NCI-H748 treated with DMSO at 0.1 percent for 48 hours (cell line): ENCODE measurements around the gene TSEN15.
A peak's percentile ranks its signal among the peaks of the same experiment; 100 is the strongest.
"Not testable (repeated sequence)": the region's sequence is repeated elsewhere in the genome, so short reads cannot be mapped to it uniquely, and the experiment has no call there.

Source experiments
- DNase-seq: peaks from one replicate; lab custom pipeline; 2025; lab: John Stamatoyannopoulos, UW

Gene TSEN15

GRCh38 chr1:184031409-184032107 lies 20.0 kb upstream of the TSEN15 start:
- DNase-seq = no peak

DNA sequence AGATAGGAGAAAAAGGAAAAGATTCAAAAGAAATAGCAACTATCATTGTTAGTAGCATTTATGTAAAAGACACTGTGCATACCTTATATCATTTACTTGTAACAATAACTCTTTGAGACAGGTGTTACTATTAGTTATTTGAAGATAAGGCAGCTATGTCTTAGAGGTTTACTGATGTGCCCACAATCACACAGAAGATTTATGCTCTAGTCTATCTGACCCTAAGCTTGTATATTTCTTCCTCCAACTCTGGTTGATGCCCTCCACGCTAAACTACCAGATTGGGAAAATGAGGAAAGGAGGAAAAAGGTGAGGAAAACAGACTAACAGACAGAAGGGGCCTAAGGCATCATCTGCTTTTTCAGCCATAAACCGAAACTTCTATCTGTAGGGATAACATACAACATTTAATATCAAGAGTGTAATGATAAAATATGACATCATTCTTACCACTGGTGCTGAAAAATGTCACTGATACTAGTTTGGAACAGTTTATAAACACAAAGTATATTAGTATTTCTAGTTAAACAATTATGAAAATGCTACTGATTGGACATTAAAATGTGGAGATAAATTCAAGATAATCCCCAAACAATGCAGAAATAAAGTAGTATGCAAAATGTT lies 19.1 kb upstream of the TSEN15 start:
- DNase-seq = no peak

GRCh38 chr1:184032930-184033418 lies 18.6 kb upstream of the TSEN15 start:
- DNase-seq = no peak

DNA sequence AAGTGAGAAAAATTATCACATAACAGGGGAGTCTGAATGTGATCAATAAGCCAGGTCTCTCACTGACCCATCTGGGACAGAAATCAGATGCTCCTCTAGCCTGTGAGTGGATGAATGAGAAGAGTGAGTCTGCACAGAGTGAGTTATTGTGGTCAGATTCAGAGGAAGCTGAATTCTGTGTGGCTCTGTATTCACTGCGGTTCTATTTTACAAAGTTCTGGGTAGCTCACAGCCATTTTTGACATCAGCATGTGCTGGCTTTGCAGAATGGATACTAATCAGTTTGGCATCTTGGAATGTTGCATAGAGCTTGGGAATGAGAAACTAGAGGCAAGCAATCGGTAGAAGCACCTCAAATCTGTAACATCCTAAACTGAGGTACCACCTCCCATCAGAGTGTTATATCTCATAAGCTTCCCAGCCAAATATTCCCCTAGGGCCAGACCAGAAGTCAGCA lies 17.8 kb upstream of the TSEN15 start:
- no peak for DNase-seq

- no peak for DNase-seq
Measured at GRCh38 chr1:184034761-184035379, 16.7 kb upstream of the TSEN15 start.

DNA sequence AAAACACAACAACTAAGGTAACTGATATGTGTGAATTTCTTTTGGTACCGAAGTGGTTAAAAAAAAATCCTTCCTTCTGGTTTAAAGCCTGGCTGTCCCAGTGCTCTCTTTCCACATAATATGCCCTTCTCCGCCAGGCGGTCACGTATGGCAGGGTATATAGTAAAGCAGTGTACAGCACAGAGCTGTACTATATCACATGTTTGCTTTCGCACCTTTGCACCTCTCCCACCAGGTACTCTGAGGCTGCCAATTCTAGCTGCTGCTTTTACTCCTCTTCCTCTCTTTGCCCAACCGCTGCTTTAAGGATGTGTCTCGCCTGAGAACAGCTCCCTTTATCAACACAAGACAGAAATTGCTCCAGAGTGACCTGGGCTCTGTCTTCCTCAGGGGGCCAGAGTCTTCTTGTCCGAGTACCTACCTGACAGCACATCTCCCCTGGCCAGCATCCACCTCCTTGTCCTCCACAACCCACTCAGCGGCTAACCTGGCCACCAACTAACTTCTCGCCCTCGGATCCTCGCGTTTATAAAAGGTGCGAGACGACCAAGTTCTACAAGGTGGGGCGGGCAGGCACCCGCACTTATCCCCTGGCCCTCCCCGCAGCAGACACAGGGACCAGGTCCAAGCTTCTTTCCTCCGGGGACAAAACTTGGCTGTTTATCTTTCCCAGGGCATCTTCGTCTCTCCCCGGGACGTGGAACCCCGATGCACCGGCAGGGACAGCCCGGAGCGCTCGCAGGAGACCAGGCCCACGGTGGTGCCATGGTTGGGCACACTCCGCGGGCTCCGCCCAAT lies 15.6 kb upstream of the TSEN15 start:
- no peak for DNase-seq

DNA sequence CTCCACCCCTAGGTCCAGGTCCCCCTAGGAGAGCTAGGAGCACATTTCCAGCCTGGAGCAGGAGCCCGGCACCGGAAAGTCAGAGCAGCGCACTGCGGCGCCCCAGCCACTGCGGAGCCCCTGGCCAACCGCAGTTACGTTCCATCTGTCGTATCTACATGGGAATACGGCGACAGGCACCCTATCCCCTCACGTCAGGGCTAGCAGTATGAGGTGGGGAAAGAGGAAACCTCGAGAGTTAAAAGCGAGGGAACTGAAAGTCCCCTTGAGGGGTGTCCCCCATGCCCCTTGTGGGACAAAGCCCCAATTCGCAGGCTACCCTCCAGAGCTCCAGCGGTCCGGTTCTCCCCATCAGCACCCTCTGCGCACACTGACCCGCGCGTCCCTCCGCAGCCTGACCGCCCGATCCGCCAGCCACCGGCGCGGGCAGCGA lies 15.0 kb upstream of the TSEN15 start:
- DNase-seq = peak; percentile 3

DNA sequence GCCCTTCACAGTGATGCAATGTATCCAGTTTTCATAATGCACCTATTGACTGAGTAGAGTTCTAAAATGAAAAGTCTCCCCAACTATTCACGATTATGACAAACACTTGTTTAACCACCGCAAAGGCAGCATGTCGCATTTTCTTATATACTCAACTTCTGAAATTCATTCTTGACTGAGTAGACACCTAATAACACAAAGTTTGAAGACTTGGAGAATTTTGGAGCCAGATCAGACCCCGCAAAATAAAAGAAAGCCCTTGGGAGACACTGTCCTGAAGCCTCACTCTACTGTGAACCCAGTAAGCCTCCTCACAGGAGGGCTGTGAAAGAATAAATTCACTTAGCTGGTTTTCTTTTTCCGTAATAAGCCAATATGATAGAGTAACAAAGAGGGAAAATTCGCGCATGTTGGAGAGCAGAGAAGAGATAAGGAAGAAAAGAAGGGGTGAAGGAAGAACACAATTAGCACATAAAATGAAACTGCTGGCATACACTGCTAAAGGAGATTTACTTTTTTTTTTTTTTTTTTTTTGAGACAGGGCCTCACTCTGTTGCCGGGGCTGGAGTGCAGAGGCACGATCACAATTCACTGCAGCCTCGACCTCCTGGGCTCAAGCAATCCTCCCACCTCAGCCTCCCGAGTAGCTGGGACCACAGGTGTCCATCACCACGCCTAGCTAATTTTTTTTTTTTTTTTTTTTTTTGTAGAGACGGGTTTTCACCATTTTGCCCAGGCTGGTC lies 13.5 kb upstream of the TSEN15 start:
- no peak for DNase-seq

DNA sequence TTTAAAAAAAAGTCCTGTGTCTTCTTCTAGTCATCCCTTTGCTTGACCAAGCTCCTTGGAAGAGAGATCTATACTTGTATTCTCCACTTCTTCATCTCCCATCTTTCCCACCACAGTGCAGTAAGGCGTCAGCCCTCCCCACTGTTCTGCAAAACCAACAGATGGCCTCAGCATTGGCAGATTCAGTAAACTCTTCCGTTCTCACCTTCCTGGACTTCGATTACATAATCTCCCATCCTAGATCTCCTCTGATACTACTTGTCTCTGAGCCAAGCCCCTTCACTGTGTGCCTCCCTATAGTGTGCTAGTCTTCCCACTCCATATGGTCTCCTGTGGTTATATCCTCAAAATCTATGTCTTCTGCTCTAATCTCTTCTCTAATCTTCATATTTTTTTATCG lies 12.4 kb upstream of the TSEN15 start:
- DNase-seq = no peak

GRCh38 chr1:184041731-184042130 lies 9.8 kb upstream of the TSEN15 start:
- no peak for DNase-seq

DNA sequence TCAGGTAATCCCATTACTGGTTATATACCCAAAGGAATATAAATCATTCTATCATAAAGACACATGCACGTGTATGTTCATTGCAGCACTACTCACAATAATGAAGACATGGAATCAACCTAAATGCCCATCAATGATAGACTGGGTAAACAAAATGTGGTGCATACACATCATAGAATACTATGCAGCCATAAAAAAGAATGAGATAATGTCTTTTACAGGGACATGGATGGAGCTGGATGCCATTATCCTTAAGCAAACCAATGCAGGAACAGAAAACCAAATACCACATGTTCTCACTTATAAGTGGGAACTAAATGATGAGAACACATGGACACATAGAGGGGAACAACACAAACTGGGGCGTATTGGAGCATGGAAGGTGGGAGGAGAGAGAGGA lies 8.2 kb upstream of the TSEN15 start:
- not testable (repeated sequence) for DNase-seq

GRCh38 chr1:184044603-184045376 lies 6.7 kb upstream of the TSEN15 start:
- no peak for DNase-seq

DNA sequence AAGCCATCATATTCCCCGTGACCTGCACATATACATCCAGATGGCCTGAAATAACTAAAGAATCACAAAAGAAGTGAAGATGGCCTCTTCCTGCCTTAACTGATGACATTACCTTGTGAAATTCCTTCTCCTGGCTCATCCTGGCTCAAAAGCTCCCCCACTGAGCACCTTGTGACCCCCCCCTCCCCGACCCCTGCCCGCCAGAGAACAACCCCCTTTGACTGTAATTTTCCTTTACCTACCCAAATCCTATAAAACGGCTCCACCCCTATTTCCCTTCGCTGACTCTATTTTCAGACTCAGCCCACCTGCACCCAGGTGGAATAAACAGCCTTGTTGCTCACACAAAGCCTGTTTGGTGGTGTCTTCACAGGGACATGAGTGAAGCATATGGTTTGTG lies 4.0 kb upstream of the TSEN15 start:
- DNase-seq = not testable (repeated sequence)

DNA sequence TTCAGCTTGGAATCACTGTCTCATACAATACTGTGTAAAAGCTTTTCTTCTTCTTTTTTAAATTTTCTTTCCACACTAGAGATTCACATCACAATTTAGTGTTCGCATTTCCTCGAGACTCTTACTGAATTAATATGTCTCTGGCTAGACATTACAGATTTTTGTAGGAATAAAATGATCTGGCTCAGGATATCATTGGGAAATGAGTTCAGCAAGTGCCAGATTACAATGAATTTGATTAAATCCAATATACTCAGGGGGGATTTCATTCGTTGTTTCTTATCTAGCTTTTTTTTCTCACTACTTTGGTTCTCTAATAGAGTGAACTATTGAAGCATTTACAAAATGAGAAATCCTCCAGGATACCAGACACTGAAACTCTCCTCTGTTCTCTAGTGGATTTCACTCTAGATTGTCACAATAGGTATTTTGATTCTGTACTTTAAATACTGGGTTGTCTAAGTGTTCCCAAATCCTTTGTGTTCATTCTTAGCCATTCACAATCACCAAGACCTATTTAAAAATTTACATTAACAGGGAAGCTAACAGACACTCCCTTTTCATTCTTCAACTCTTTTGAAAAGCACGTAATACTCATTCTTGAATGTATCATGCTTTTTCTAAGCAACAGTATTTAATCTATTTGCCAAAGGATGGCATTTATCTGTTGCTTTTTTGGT lies 2.8 kb upstream of the TSEN15 start:
- no peak for DNase-seq

- no peak for DNase-seq
Measured at GRCh38 chr1:184049291-184049690, 2.2 kb upstream of the TSEN15 start.

DNA sequence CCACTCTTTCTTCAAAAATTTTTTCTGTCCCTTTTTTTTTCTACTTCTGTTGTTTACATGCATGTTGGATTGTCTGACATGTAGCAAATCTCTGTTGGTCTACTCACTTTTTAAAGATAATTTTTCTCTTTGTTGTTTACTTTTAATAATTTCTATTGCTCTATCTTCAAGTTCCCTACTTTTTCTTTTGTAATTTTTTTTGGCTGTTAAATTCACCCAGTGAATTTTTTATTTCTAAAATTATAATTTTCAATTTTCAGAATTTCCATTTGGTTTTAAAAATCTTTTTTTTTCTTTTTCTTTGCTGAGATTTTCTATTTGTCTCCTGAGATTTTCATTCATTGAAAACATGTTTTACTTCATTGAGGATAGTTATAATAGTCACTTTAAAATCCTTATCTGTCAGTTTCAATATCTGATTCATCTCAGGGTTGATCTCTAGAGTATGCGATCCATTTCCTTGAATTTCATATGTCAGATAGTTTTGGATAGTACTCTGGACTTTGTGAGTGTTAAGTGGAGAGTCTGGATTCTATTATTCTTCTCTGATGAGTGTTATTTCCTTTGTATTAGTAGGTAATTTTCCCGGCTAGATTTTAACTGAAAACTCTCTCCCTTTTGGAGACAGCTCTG lies 1.6 kb upstream of the TSEN15 start:
- DNase-seq = no peak

DNA sequence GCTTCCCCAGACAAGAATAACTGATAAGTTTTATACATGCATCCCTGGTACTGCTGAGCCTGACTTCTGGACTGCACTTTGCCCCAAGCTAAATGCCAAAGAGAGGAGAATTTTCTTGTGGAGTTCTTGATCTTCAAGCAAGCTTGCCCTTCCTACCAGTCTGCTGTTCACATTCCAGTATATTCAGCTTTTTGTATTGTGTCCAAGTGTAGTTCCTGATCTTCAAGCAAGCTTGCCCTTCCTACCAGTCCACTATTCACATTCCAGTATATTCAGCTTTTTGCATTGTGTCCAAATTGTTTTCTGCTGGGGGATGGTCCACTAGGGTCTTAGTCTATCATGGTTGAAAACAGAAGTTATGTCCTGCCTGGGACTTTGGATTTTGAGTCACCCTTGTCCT lies 894 bp upstream of the TSEN15 start:
- no peak for DNase-seq

- DNase-seq = peak; percentile 8
Measured at GRCh38 chr1:184051138-184051484, 419 bp upstream of the TSEN15 start.

GRCh38 chr1:184052194-184052559 lies 647 bp downstream of the TSEN15 start:
- DNase-seq = peak; percentile 13

- no peak for DNase-seq
Measured at GRCh38 chr1:184052750-184053149, 1.2 kb downstream of the TSEN15 start.
